ENCODE measurements around the gene TMEM256.
A peak's percentile ranks its signal among the peaks of the same experiment; 100 is the strongest.

TMEM256 gene

GRCh38 chr17:7403977-7404736 is at the start of gene TMEM256:
Gene TMEM256, minus strand, starts transcription at chr17:7404097. Its CDS starts 13 bp downstream, at chr17:7404084.
- DNase-seq, result peak; percentile 81

- no peak for DNase-seq
Observed at GRCh38 chr17:7448461-7448860, 44.6 kb upstream of the TMEM256 start.

GRCh38 chr17:7445619-7445968 is 41.7 kb upstream of the TMEM256 start:
- DNase-seq, result no peak

GRCh38 chr17:7444682-7445618 is 41.1 kb upstream of the TMEM256 start, which contains the start of gene CHRNB1:
Gene CHRNB1, plus strand, starts transcription at chr17:7445061. Its CDS starts 67 bp downstream, at chr17:7445128.
- no peak for DNase-seq

- no peak for DNase-seq
Observed at GRCh38 chr17:7443499-7444485, 39.9 kb upstream of the TMEM256 start.

- no peak for DNase-seq
Observed at GRCh38 chr17:7442142-7442541, 38.2 kb upstream of the TMEM256 start.

- DNase-seq, result no peak
Observed at GRCh38 chr17:7441266-7441665, 37.4 kb upstream of the TMEM256 start.

GRCh38 chr17:7440834-7441195 is 36.9 kb upstream of the TMEM256 start:
- DNase-seq, result no peak

GRCh38 chr17:7440113-7440833 is 36.4 kb upstream of the TMEM256 start:
- no peak for DNase-seq

- DNase-seq, result no peak
Observed at GRCh38 chr17:7439462-7440112, 35.7 kb upstream of the TMEM256 start, which contains the start of gene FGF11. Gene FGF11, plus strand, starts transcription at chr17:7439512. Its CDS starts 109 bp downstream, at chr17:7439621.

- no peak for DNase-seq
Observed at GRCh38 chr17:7438656-7439460, 35.0 kb upstream of the TMEM256 start.

- DNase-seq, result no peak
Observed at GRCh38 chr17:7437950-7438614, 34.2 kb upstream of the TMEM256 start.

GRCh38 chr17:7437369-7437863 is 33.5 kb upstream of the TMEM256 start:
- DNase-seq, result no peak

GRCh38 chr17:7436556-7437368 is 32.9 kb upstream of the TMEM256 start:
- DNase-seq, result no peak

GRCh38 chr17:7435676-7436555 is 32.0 kb upstream of the TMEM256 start:
- no peak for DNase-seq

GRCh38 chr17:7432296-7432695 is 28.4 kb upstream of the TMEM256 start:
- no peak for DNase-seq

- DNase-seq, result no peak
Observed at GRCh38 chr17:7431231-7431630, 27.3 kb upstream of the TMEM256 start.

- no peak for DNase-seq
Observed at GRCh38 chr17:7429722-7430121, 25.8 kb upstream of the TMEM256 start.
